Choroid plexus epithelial cell (primary cell): ENCODE measurements around the gene HSD17B13.
A peak's percentile ranks its signal among the peaks of the same experiment; 100 is the strongest.
"Not testable (repeated sequence)": the region's sequence is repeated elsewhere in the genome, so short reads cannot be mapped to it uniquely, and the experiment has no call there.

Experiments
- DNase-seq: peaks from one replicate; pipeline ENCODE4 v3.0.0-alpha.2; 2010; ENCODE audit warnings: low read depth
- H3K4me3 ChIP-seq: 2 replicates; pipeline ENCODE4 v1.5.1; 2011; ENCODE audit warnings: low read depth, mild to moderate bottlenecking, control low read depth, low read length, moderate library complexity
- CTCF ChIP-seq: conservative IDR thresholded peaks from 2 replicates; pipeline ENCODE4 v1.5.1; 2011; ENCODE audit warnings: low read depth, mild to moderate bottlenecking, control low read depth, inconsistent platforms, low read length, moderate library complexity

HSD17B13 gene

GRCh38 chr4:87316961-87317360, 5.7 kb downstream of the HSD17B13 start:
- DNase-seq: peak; percentile 26
- no peak for TF ChIP-seq CTCF
- no peak overlapping the region for H3K4me3 ChIP-seq

GRCh38 chr4:87315000-87315399, 7.7 kb downstream of the HSD17B13 start:
- DNase-seq, H3K4me3 ChIP-seq: not testable (repeated sequence)

- H3K4me3 ChIP-seq: no peak overlapping the region
- no peak for DNase-seq
- no peak for TF ChIP-seq CTCF
These were observed 8.9 kb downstream of the HSD17B13 start for GRCh38 chr4:87313756-87314155.

GRCh38 chr4:87311684-87312083, 11.0 kb downstream of the HSD17B13 start:
- no peak overlapping the region for H3K4me3 ChIP-seq
- no peak for DNase-seq
- no peak for TF ChIP-seq CTCF

GRCh38 chr4:87310691-87311335, 11.9 kb downstream of the HSD17B13 start:
- DNase-seq: no peak
- H3K4me3 ChIP-seq: no peak overlapping the region
- no peak for TF ChIP-seq CTCF

- H3K4me3 ChIP-seq: no peak overlapping the region
- no peak for TF ChIP-seq CTCF
- DNase-seq: peak; percentile 54
These were observed 13.1 kb downstream of the HSD17B13 start for GRCh38 chr4:87309625-87310024.

GRCh38 chr4:87306056-87306455, 16.6 kb downstream of the HSD17B13 start:
- TF ChIP-seq CTCF: no peak
- no peak for DNase-seq
- H3K4me3 ChIP-seq: no peak overlapping the region
